CD4-positive, alpha-beta T cell treated with Interleukin-4 for 4 hours (primary cell): ENCODE measurements around the gene PDSS2.

Experiments used
- DNase-seq: peaks from one replicate; pipeline ENCODE4 v3.0.0-alpha.2; 2020

The PDSS2 gene

DNA sequence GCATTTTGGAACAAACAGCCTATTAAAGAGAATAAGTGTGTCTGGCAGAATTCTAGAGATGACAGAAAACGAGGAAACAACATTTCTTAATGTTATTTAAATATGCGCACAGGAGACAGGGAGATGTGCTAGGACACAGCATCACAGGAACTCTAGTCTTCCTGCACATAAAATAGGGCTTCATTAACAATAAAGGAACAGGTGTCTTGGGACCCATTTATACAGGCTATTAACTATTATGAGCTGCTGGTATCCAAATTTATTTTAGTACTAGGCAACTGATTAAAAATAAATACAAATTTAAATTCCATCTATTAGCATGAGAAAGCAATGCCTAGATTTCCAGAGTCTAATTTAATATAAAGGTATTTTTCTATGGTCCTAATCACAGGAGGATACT is 102.3 kb downstream of the PDSS2 start:
- DNase-seq, result no peak

DNA sequence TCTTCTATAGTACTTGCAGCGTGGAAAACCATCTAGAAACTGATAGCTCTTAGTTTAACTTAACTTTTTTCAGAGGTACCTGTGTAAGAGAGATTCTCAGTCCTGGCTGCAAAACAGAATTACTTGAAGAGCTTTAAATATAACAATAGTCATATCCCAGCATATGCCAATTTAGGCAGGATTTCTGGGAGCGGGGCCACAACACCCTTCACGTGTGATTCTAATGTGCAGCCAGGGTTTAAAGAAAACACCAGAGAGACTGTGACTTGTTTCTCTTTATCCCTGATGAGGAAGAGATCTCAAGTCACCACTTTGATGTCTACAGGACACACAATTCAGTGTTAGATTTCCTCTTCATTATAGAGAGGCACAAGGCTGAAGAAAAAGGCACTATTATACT is 103.7 kb downstream of the PDSS2 start:
- DNase-seq, result no peak

DNA sequence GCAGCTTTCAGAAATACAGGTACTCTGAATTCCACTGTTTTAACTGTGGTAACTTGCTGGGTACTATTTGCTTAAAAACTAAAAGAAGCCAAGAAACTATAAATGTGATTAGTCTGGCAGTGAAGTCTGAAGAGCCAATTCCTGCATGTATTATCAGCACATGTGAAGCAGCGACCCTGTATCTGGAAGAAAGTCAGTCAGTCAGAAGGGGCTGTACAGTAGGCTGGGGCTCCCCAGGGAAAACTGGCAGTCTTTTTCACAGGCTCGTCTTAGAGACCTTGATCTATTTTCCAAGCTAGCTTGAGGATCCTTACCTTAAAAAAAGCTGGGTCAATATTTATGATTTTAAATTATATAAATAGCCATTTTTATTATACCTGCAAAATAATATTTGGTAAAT is 104.9 kb downstream of the PDSS2 start:
- DNase-seq, result no peak

DNA sequence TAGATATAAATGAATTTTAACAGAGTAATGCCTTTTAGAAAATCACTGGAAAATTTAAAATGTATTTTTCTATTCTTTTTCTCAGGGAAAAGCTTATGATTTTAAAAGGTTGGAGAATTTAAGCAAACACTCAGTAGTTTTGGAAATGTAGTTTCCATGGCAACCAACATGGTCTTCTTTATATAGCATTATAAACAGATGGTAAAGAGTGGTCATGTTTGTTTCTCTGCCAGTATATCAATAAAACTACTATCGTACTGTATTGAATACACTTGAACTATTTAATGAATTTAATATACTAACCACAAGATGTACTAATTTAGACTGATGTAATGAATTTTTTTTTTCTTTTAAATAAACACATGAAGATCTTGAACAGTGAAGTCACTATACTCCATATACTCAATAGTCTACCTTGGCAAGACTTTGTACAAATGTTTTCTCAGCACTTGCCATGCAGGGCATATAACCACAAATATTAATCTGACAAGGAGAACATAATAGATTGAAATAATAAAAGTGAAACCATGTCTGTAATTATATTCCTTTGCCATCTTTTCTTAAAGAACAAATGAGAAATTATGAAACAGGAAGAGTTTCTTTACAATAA is 105.5 kb downstream of the PDSS2 start:
- no peak for DNase-seq

DNA sequence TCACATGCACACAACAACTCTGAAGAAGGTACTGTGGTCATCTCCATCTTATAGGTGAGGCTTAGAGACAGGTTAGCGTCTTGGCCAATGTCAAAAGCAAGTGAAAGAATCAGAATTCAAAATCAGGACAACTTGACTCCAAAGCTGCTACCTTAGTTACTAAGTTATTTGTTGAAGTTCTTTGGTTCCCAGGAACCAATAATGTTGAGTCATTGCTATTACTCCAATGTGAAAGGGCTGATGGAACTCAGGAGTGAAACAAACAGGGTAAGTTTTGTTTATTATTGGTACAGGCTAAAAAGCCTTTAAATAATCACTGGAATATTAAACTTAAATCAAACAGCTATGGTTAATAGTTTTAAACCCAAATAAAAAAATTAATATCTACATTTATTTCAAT is 111.1 kb downstream of the PDSS2 start:
- DNase-seq, result no peak

DNA sequence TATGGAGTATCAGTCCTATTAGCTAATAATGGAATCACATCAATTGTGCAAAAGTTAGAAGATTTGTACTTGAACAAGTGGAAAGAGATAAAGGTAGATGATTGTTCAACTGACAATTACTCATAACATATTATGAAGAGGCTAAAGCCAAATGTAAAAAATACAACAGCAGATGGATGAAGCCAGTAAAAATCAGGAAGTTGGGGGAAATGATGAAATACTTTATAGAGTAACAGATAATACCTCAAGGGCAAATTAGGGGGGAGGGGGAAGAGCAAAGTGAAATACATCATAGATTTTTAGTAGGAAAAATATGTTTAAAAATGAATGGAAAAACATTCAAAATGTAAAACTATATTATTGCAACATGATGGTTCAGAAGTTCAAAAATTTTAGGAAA is 114.0 kb downstream of the PDSS2 start:
- no peak for DNase-seq

DNA sequence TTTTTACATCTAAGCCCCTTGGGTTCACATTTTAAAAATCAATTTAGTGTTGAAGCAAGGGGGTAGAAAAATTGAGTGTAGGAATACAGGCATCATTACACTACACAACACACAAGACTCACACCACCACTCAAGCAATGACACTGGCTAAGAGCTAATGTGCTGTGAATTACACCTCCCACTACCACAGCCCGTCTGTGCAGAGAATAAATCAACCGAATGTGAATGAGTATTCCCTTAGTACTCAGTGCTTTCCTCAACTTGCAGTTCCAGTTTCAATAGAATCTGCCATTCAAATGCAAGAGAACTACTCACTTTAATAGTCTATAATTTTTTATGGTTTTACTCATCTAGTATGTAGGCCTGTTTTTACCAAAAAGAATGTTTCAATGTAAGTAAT is 114.4 kb downstream of the PDSS2 start:
- no peak for DNase-seq

DNA sequence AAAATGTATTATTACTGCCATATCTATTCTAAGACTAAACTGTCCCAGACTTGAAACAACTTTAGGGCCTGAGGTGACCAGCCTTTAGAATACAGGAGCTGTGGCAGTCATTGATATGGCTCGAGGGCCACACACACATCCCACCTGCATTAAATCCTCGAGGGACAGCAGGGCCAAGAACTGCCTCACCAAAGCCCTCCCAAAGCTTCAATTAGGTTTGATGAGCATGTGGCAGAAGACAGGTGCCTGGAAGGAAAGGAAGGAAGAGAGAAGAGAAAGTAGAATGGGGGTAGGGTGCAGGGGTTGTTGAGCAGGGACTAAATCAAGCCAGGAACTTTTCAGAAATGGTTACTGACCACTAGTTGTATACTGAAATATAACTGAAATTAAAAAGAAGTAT is 115.0 kb downstream of the PDSS2 start:
- no peak for DNase-seq

DNA sequence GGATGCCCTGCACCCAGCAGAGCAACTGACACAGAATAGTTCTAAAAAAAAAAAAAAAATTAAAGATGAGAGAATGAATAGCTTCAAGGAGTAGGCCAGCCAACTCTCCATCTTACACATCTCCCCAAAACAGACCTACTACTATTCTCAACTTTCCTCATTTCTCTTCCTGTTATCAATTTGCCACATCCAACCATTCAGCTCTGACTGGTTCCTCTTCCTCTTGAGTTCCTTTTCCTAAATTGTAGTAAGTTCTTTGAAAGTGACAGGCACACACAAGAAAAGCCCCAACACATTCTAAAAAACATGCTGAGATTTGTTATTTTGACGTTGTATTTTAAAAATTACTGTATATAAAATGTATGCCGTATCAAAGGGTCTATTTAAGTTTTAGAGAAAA is 117.2 kb downstream of the PDSS2 start:
- no peak for DNase-seq

DNA sequence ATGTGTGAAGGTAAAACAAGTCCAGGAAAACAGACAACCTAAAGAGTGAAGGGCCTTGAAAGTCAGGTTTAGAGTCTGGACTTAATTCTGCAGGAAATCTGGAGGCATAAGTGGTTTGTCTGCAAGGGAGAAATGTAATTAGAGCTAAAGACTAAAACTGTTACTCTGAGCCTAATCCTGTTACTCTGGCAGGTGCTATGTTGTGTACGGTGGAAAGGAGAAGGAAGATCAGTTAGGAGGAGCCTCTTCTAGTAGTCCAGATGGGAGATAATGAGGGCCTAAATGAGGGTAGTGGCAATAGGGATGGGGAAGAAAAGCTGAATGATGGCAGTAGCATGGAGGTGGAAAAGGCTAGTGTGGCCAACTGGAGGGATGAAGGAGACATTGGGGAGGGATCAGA is 118.5 kb downstream of the PDSS2 start:
- no peak for DNase-seq

DNA sequence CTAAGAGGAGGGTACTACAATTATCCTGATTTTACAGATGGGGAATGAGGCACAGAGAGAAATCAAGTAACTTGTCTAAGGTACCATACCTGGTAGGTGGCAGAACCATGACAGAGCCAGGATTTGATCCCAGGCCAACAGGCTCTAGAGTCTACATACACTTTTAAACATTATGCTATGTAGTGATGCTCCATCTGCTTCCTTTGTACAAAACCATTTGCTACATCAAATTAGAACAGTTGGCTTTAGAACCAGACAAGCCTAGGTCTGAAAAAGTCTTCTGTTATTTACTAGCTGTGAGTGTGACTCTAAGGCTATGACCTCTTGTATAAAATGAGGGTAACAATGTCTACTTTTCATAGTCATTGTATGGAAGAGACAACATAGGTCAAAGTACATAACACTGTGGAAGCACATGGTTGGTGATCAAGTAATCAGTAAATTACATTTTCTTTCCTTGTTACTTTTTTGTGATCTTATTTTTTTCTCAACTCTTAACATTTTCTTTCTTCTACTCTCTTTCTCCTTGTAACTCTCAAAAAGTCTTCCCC is 122.1 kb downstream of the PDSS2 start:
- DNase-seq, result no peak

DNA sequence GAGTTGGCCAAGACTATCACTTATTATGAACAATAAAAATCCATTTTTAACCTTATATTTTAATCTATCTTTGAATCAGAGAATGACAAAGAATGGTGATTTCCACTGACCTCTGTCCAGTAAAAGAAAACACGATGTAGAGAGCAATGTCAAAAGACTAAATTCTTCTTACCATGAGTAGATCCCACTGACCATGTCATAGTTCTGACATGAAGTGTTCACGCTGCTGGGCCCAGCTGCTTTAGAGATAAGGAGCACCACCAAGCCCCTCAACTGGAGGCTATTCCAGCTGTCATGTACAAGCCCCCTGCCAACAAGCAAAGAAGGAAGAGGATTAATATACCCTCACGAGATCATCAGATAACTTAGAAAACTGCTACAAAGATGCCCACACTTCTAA is 125.3 kb downstream of the PDSS2 start:
- DNase-seq, result no peak

DNA sequence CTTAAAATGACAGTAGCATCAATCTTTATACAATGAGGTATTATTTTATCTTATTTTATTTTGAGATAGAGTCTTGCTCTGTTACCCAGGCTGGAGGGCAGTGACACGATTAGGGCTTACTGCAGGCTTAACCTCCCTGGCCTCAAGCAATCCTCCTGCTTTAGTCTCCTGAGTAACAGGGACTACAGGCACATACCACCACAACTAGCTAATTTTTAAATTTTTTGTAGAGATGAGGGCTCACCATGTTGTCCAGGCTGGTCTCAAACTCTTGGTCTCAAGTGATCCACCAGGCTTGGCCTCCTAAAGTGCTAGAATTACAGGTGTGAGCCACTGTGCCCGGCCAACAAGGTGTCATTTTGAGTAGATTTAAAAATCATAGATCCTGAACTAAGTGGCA is 125.9 kb downstream of the PDSS2 start:
- DNase-seq, result no peak

DNA sequence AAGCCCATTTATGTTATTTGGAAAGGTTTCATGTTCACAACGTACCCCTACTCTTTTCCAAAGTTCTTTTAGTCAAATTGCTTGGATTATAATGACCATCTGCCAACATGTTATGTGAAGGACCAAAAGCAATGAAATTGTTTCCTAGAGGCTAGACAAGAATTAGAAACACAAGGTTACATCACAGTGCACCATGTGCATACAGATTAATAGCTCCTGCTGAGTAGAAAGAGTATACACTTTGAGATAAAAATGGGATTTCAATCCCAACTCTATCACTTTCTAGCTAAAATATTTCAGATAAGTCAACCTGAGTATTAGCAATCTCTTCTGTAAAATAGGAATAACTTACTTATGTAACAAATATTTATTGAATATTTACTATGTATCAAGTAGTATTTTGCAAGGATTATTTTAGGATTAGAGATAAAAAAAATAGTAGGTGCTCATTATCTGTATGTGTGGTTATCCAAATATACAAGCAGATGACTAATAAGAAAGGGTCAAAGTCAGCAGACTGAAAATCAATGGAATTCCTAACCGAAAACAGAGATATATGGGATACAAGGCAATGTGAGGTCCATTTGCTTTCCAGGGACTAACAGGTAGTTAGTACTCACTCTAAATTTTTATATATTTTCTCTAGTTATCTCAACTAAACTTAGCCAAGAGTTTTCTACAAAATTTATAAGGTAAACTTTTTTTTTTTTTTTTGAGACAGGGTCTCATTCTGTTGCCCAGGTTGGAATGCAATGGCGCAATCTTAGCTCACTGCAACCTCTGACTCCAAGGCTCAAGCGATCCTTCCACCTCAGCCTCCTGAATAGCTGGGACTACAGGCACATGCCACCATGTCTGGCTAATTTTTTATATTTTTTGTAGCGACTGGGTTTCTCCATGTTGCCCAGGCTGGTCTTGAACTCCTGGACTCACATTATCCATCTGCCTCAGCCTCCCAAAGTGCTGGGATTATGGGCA is 127.7 kb downstream of the PDSS2 start:
- DNase-seq, result no peak

DNA sequence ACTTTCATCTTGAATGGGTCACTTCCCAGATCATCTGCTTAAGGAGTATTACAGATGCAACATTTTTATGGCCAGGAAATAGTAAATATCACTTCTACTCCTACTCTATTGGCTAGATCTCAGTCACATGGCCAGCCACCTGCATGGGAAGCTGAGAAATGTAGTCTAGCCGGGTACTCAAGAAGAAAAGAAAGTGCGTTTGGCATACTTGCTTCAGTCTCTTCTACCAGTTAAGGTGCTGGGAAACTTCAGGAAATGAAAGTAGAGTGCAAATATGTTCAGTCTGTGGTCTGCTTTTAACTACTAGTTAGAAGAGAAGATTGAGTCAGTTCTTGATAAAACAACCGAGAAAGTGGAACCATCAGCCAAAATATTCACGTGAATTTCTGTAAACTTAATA is 129.2 kb downstream of the PDSS2 start:
- no peak for DNase-seq

DNA sequence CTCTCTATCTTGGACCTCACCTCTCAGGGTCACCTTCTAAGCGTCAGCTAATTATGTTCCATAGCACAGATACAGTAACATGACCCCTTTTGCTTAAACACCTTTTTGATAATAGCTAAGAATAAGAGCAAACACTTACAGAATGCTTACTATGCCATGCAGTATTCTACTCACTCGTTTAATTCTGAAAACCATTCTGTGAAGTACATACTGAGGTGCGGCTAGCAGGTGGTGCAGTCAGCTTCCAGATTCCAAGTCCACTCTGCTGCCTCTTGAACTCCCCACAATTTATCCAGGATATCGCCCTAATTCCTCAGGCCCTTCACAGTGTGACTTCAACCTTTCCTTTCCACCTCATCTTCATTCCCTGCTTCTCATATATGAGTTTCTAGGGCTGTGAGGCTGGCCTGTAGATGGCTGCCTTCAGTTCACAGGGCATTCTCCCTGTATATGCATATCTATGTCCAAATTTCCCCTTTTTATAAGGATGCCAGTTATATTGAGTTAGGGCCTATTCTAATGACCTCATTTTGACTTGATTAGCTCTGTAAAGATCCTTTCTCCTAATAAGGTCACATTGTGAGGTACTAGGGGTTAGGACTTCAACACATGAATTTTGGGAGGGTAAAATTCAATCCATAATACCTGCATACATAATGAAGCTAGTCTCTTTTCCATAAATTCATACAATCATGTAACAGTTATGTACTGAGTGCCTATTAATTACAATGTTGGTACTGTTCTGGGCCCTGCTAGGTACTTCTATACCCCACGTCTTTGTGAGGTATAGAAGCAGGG is 130.1 kb downstream of the PDSS2 start:
- no peak for DNase-seq

DNA sequence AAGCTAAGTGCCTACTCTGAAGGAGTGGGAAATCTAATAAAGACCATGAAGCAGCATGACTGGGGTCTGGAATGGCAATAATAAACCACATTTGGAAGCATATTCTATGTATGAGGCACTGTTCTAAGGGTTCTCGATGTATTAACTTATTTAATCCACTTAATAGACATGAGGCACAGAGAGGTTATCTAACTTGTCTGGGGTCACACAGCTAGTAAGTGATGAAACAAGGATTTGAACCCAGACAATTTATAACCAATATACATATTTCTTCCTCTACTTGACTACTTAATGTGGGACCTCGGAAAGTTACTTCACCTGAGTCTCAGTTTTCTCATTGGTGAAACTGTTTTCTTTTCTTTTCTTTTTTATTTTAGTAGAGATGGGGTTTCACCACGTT is 131.3 kb downstream of the PDSS2 start:
- no peak for DNase-seq

DNA sequence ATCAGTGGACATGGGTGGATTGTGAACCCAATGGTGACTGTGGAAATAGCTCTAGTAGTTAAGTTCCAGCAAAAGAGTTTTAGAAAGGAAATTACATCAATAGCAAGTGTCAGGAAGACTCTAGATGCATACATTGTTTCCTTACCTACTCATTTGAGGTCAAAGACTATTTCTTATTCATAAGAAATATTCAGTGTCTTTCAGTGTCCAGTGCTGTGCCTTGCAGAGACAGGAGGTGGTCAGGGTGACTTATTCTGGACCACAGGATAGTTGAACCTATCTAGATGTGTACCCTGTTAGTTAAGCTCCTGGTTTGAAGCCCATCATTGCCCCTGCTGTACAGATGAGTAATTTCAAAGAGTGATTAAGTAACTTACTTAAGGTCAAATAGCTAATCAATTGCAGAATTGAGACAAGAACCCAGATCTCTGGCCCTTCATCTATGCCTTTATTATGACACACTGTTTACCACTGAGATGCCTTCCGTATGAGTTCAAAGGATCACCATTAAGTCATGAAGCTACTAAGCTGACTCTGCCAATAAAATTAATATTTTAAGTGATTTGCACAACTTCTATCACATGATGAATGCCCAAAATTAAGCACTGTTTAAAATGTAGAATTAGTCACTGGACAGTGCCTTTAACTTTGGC is 136.1 kb downstream of the PDSS2 start:
- no peak for DNase-seq

DNA sequence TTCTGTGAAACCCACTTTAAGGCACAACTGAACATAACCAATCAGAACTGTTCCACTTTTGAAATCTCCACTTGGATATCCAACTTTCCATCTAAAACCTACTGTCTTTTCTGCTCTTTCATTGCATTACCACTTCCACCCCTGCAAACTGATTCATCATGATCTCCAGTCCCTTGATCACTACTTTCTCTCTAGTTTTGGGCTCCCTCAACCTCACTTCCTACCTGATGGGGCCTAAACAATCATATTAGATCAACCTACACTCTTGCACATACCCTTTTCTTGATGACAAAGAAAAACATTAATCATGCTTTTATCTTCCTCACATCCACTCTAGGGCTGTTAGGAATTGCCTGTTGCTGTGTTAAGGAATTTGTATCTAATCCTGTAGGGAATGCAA is 137.6 kb downstream of the PDSS2 start:
- no peak for DNase-seq

DNA sequence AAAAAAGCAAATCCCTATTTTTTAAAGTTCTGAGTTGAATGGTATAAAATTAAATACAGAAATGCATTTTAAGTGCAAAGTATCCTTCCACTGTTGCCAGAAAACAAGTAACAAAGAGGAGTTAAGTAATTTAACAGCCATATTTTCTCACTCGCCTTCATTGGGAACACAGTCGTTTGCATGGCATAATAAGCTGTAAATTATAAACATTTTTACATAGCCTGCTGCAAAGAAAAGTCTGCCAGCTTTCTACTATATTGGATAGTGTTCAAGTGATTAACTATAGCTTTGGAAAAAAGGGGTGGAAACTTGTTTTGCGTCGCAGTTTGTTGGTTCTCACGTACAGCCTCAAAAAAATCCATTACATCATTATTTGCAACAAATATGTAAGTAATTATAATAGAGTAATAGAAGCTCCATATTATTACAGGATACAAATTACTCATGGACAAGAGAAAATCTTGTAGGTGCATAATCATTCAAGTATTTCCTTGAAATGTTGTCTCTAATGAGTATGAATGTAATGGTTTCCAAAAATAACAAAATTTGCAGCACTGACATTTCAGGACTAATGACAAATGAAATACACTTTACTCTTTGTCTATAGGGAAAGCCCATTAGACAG is 139.3 kb downstream of the PDSS2 start:
- DNase-seq, result no peak

DNA sequence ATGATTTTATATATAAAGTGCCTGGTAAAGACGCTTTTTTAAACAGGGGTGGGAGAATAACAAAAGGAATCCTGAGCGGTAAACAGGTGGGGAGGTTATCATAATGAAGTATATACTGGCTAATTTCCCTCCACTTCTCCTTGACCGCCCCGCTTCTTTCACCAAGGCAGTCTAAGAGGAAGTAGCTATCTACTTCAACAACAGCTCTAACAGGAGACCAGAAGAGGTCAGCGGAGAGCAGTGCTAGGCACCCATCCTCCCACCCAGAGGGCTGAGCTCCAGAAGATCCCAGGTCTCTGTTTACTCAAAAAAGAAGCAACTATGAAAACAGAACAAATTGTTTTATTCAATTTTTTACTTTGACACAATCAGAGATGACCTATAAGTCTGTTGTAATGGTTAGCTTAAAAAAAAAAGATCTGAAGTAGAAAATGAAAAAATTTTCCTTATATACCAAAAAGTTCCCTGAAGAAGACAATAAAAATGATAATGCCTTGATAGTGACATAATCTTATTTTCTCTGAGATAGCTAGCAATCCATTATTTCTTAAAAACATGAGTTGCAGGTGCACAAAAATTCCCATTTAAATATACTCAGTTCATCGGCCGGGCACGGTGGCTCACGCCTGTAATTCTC is 141.1 kb downstream of the PDSS2 start:
- DNase-seq, result peak; percentile 6

DNA sequence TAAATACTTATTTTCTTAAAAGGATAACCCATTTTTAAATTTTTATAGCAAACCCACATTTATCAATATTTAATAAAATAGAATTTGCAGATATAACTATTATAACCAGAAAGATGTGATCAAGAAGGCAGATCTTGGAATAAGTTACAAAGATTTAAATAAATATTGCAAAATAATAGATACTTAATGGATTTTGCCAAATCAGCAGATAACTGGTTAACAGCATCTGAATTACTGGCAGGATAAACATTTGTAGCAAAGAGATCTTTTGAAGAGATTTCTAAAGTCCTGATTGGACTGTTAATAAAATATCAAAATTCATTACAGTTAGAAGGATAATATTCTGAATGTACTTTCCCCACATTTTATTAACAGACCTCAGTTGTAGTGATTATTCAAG is 144.2 kb downstream of the PDSS2 start:
- DNase-seq, result no peak
